Body of pancreas (tissue), 4 donors: Measurements from ENCODE around the gene GLCCI1. TPM values are rescaled to one million over a fixed set of nuclear protein-coding genes. Genes with fewer than 3 reads are reported as not detected.

Experiments
- ATAC-seq: fragments of 150-250 bp; one replicate; pipeline ENCODE4 v1.9.1; 2016
- DNase-seq, 4 donors: peaks; one replicate each; pipeline ENCODE4 v3.0.0-alpha.2; 2019
- H3K27ac ChIP-seq, 4 donors: fragments of 200-600 bp; sonication (generic); 1 replicate in 3 of 4; 2 replicates in 1 of 4; pipeline versions ENCODE4 v1.5.1 to v1.6.1; 2016 to 2019; ENCODE audit warnings: mild to moderate bottlenecking in 1 of 4, mixed read lengths in 1 of 4, moderate library complexity in 1 of 4
- H3K27me3 ChIP-seq, 2 donors: fragments of 200-600 bp; sonication (generic); one replicate each; pipeline ENCODE4 v1.6.0; 2016; ENCODE audit warnings: mild to moderate bottlenecking in 1 of 2
- H3K36me3 ChIP-seq, 2 donors: fragments of 200-600 bp; sonication (generic); replicated peaks in 1 of 2; 2 replicates each; pipeline ENCODE4 v1.5.1; 2016; ENCODE audit warnings: low read depth in 2 of 2; ENCODE audit not compliant: insufficient read depth in 1 of 2
- H3K4me1 ChIP-seq: fragments of 200-600 bp; sonication (generic); one replicate; pipeline ENCODE4 v1.6.0; 2016
- H3K4me3 ChIP-seq, 2 donors: fragments of 200-600 bp; sonication (generic); 1 replicate in 1 of 2; 2 replicates in 1 of 2; pipeline ENCODE4 v1.5.1; 2016 to 2019
- H3K9me3 ChIP-seq, 3 donors: fragments of 200-600 bp; sonication (generic); 1 replicate in 2 of 3; 2 replicates in 1 of 3; pipeline ENCODE4 v1.5.1; 2016
- CTCF ChIP-seq, 7 experiments: fragments of 450-650 bp in 4 of 7; fragments of 200-600 bp in 3 of 7; sonication (generic) in 3 of 7; IDR thresholded peaks; one replicate each; pipeline ENCODE4 v1.5.1; 2016 to 2019; ENCODE audit warnings: antibody characterized with exemption in 7 of 7
- POLR2A ChIP-seq, 3 donors: fragments of 450-650 bp; IDR thresholded peaks; one replicate each; pipeline ENCODE4 v1.6.1; 2016; ENCODE audit warnings: antibody characterized with exemption in 3 of 3, mild to moderate bottlenecking in 2 of 3
- WGBS, 2 donors: methylation state at CpG; one replicate each; pipeline ENCODE4 v1.1.5; 2017; 5-methylcytosine and 5-hydroxymethylcytosine counted together
- intact Hi-C: fragments of 100-400 bp; cut with DNase I; formaldehyde crosslinking; loops from one replicate; pipeline ENCODE4 v1.15.1; 2023
- total RNA-seq, 2 donors: library from RNA; depleted of rRNA; stranded (reverse); fragments of >200 nt; gene quantifications; one replicate each; pipeline ENCODE4 v1.1.0, GENCODE V29; 2016

The GLCCI1 gene
- total RNA-seq, 2 donors from 2014 or later = 5.9 to 8.3 TPM

DNA sequence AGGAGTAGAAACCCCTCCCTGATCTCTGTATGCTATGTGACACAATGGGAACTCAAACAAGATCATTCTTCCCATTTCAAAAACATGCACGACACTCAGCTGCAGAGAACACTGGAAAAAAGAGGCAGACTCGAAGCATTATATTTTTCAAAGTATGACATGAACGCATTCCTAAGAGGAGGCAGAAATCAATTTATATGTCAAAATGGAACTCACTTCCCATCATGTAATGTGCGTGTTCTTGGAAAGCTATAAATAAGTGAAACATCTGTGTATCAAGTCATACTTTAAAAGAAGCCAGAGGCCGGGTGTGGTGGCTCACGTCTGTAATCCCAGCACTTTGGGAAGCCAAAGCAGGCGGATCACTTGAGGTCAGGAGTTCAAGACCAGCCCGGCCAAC lies 150.7 kb downstream of the GLCCI1 start:
- 87 to 92% methylated on average over 8 of the region's 8 CpGs for WGBS, 2 donors
- H3K36me3 ChIP-seq = no peaks in the 10 kb centered on the region

GRCh38 chr7:8120390-8121058 lies 151.9 kb downstream of the GLCCI1 start:
- H3K36me3 ChIP-seq = no peaks in the 10 kb centered on the region
- no peak for DNase-seq
- no peak overlapping the region for H3K27ac ChIP-seq
- ATAC-seq = no peak
- no peaks in the 10 kb centered on the region for H3K4me1 ChIP-seq
- no peak overlapping the region for H3K4me3 ChIP-seq
- no peak for TF ChIP-seq POLR2A (IDR thresholded peaks at IDR 0.05)
- no peak for TF ChIP-seq CTCF (IDR thresholded peaks at IDR 0.05)
- H3K9me3 ChIP-seq = no peaks in the 10 kb centered on the region
- intact Hi-C loops = no loop called here
- 94% methylated on average over 12 of the region's 12 CpGs for WGBS, 2 donors
- H3K27me3 ChIP-seq = no peaks in the 10 kb centered on the region

More for the DNA sequence above, 150.7 kb downstream of the GLCCI1 start:
- Histone ChIP-seq H3K4me3 (no peak overlapping the region), H3K4me1 (no peaks in the 10 kb centered on the region), H3K9me3 (no peaks in the 10 kb centered on the region), H3K27ac (no peak overlapping the region), H3K27me3 (no peaks in the 10 kb centered on the region)
- TF ChIP-seq POLR2A (IDR thresholded peaks at IDR 0.05) (no peak), CTCF (IDR thresholded peaks at IDR 0.05) (no peak)
- intact Hi-C loops = no loop called here
- ATAC-seq (no peak), DNase-seq (no peak)

GRCh38 chr7:8121243-8121642 lies 152.6 kb downstream of the GLCCI1 start:
- Histone ChIP-seq H3K27ac (no peak overlapping the region), H3K4me1 (no peaks in the 10 kb centered on the region), H3K9me3 (no peaks in the 10 kb centered on the region), H3K4me3 (no peak overlapping the region), H3K36me3 (peaks cover 0 to 3% of the 10 kb centered on the region in 2 donors), H3K27me3 (no peaks in the 10 kb centered on the region)
- no peak for TF ChIP-seq CTCF (IDR thresholded peaks at IDR 0.05)
- TF ChIP-seq POLR2A (IDR thresholded peaks at IDR 0.05) = no peak
- DNase-seq = no peak
- WGBS, 2 donors = 89 to 97% methylated on average over 3 of the region's 3 CpGs
- no peak for ATAC-seq
- intact Hi-C loops = no loop called here

DNA sequence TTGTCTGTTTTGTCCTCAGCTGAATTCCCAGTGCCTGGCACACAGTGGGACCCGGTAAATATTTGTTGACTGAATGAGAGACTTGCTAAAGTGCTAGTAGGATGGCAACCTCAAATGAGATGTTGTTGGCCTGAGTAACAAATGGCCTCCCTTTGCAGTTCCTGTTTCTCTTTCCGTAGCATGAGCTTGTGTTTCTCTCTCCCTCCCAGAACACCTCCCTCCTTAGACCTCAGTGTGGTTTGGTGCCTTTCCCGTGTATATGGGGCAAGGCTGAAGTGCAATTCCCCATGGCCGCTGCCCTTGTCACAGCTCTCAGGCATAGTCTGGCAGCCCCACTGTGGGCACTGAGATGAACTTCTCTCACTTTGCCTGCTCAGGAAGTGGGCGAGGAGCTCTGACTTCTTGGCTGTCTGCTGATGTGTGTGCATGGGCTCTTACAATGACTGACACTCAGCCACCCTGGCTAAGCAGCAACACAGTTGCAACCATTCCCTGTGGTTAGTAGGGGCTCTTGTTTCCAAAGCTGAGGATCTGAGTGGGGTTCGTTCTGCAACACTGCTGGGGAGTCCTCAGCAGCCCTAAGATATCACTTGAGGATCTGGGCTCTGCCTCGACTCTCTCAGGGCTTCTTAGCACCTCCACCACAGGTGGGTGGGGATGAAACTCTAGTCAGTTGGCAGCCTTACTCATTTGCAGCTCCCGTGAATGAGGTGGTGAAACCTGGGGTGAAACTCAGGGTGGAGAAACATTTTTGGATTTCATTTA lies 157.3 kb downstream of the GLCCI1 start:
- Histone ChIP-seq H3K27ac (no peak overlapping the region), H3K4me3 (no peak overlapping the region), H3K27me3 (no peaks in the 10 kb centered on the region), H3K36me3 (peaks cover 0 to 11% of the 10 kb centered on the region in 2 donors), H3K9me3 (no peaks in the 10 kb centered on the region), H3K4me1 (no peaks in the 10 kb centered on the region)
- DNase-seq (peak in 1 of 4 donors; percentile 39), ATAC-seq (no peak)
- intact Hi-C loops = no loop called here
- TF ChIP-seq POLR2A (IDR thresholded peaks at IDR 0.05) (no peak), CTCF (IDR thresholded peaks at IDR 0.05) (no peak)
- WGBS, 2 donors = 80 to 86% methylated on average over 8 of the region's 8 CpGs
